GM12878 (cell line): ENCODE data around the gene DMWD. TPM values are rescaled to one million over a fixed set of nuclear protein-coding genes. Genes with fewer than 3 reads are reported as not detected.
A peak's percentile ranks its signal among the peaks of the same experiment; 100 is the strongest.

Experiments
- ATAC-seq: fragments of 200-7000 bp; cut with Tn5 transposase; 3 replicates; pipeline ENCODE4 v1.9.1; 2020; ENCODE audit warnings: mild to moderate bottlenecking, moderate library complexity
- BruUV-seq: library from RNA; stranded (reverse); fragments of 400-500 nt; replicated peaks from 2 replicates; lab custom pipeline; 2021; lab: Mats Ljungman, UMichigan
- CTCF ChIA-PET: fragments of 300-600 bp; sonication (Branson Sonifier 250); formaldehyde crosslinking; extraction: SDS; loops from one replicate; lab custom pipeline; 2021; ENCODE audit warnings: inconsistent platforms; lab: Yijun Ruan, JAX
- POLR2A ChIA-PET: fragments of 350-600 bp; formaldehyde crosslinking; extraction: SDS; loops from one replicate; lab custom pipeline; 2021; ENCODE audit warnings: inconsistent platforms; lab: Charles Lee
- RAD21 ChIA-PET: fragments of 300-600 bp; sonication (Branson Sonifier 250); formaldehyde crosslinking; loops from one replicate; lab custom pipeline; 2023; ENCODE audit warnings: antibody characterized with exemption; ENCODE audit not compliant: unreplicated experiment; lab: Charles Lee
- SMC1A ChIA-PET: fragments of 300-600 bp; sonication (Branson Sonifier 250); formaldehyde crosslinking; loops from one replicate; lab custom pipeline; 2023; ENCODE audit not compliant: unreplicated experiment, uncharacterized antibody; lab: Charles Lee
- DNase-seq: peaks from one replicate; pipeline ENCODE4 v3.0.0-alpha.2; 2011; ENCODE audit warnings: low read depth, low spot score
- FAIRE-seq: peaks from 3 replicates; lab custom pipeline; 2011; peaks lifted over from hg19 to GRCh38; lab: Jason Lieb, UNC
- H2AFZ ChIP-seq: 2 replicates; pipeline ENCODE4 v1.6.0; 2011; ENCODE audit warnings: low read depth, low read length, control low read depth; ENCODE audit not compliant: control insufficient read depth
- H3K27ac ChIP-seq: 2 replicates; pipeline ENCODE4 v1.5.1; 2011; ENCODE audit warnings: control low read depth; ENCODE audit not compliant: control insufficient read depth, insufficient read depth
- H3K27me3 ChIP-seq, 2 experiments: replicated peaks in 1 of 2; 2 replicates each; pipeline versions ENCODE4 v1.6.0 to v1.6.1; 2011; ENCODE audit warnings: low read length in 1 of 2; ENCODE audit not compliant: control insufficient read depth in 2 of 2, insufficient read depth in 2 of 2
- H3K36me3 ChIP-seq, 2 experiments: 2 replicates each; pipeline ENCODE4 v1.5.1; 2011; ENCODE audit warnings: low read length in 1 of 2; ENCODE audit not compliant: control insufficient read depth in 2 of 2, insufficient read depth in 2 of 2
- H3K4me1 ChIP-seq: 2 replicates; pipeline ENCODE4 v1.6.1; 2011; ENCODE audit warnings: mild to moderate bottlenecking, low read length, moderate library complexity, mixed read lengths; ENCODE audit not compliant: control insufficient read depth, insufficient read depth
- H3K4me2 ChIP-seq: 2 replicates; pipeline ENCODE4 v1.6.0; 2011; ENCODE audit warnings: control low read depth; ENCODE audit not compliant: control insufficient read depth, insufficient read depth
- H3K4me3 ChIP-seq: fragments of 200-600 bp; sonication (generic); 2 replicates; pipeline ENCODE4 v1.5.1; 2016
- H3K79me2 ChIP-seq: 2 replicates; pipeline ENCODE4 v1.6.0; 2011; ENCODE audit warnings: low read length; ENCODE audit not compliant: control insufficient read depth, insufficient read depth
- H3K9ac ChIP-seq: 2 replicates; pipeline ENCODE4 v1.8.0; 2011; ENCODE audit warnings: low read length, control low read depth, mixed read lengths; ENCODE audit not compliant: control insufficient read depth, insufficient read depth
- H3K9me3 ChIP-seq: replicated peaks from 3 replicates; pipeline ENCODE4 v1.5.1; 2011; ENCODE audit warnings: mild to moderate bottlenecking, low read length; ENCODE audit not compliant: control insufficient read depth, insufficient read depth
- H4K20me1 ChIP-seq: 2 replicates; pipeline ENCODE4 v1.6.0; 2011; ENCODE audit not compliant: control insufficient read depth, insufficient read depth
- JUNB ChIP-seq: IDR thresholded peaks from 2 replicates; pipeline ENCODE4 v1.6.1; 2016; ENCODE audit warnings: antibody characterized with exemption, mild to moderate bottlenecking
- POLR2A ChIP-seq: IDR thresholded peaks from 2 replicates; pipeline ENCODE4 v1.6.1; 2011; ENCODE audit warnings: low read depth, mild to moderate bottlenecking, low read length
- POLR2AphosphoS5 ChIP-seq: IDR thresholded peaks from 2 replicates; pipeline ENCODE4 v1.6.1; 2011; ENCODE audit warnings: mild to moderate bottlenecking, low read length, inconsistent platforms
- RCOR1 ChIP-seq: conservative IDR thresholded peaks from 2 replicates; pipeline ENCODE4 v1.6.1; 2012; ENCODE audit warnings: low read depth, low read length, improper control_type of control experiment
- SMAD1 ChIP-seq: fragments of 450-650 bp; IDR thresholded peaks from 2 replicates; pipeline ENCODE4 v1.6.1; 2018; ENCODE audit warnings: mild to moderate bottlenecking, low read depth; ENCODE audit not compliant: partially characterized antibody
- WGBS: methylation state at CpG from one replicate; pipeline ENCODE4 v1.1.6; 2016; ENCODE audit warnings: low lambda C conversion rate; ENCODE audit not compliant: insufficient replicate concordance, insufficient coverage; ENCODE audit errors: missing lambda C conversion rate; 5-methylcytosine and 5-hydroxymethylcytosine counted together
- in situ Hi-C: fragments of 300-500 bp; cut with MboI; formaldehyde crosslinking; loops from 9 replicates; pipeline ENCODE4 v1.14.3; 2018; ENCODE audit warnings: mixed read lengths
- intact Hi-C: fragments of 100-400 bp; cut with micrococcal nuclease; formaldehyde crosslinking; loops from one replicate; pipeline ENCODE4 v1.14.2; 2022; ENCODE audit not compliant: unreplicated experiment
- polyA plus RNA-seq, 11 experiments: library from polyadenylated mRNA; depleted of rRNA in 4 of 11; unstranded in 6 of 11; stranded (reverse) in 5 of 11; fragments of >200 nt; fragmentation: Nextera tagmentation in 4 of 11; fragmentation: Illumina TruSeq in 1 of 11; extraction: Ambion mirVana in 4 of 11; extraction: Trizol in 1 of 11; gene quantifications; 1 replicate in 1 of 11; 2 replicates in 10 of 11; pipeline versions ENCODE4 v1.2.1 to v1.2.3, GENCODE V29; 2011 to 2016; ENCODE audit warnings: inconsistent platforms in 2 of 11, missing spikeins in 2 of 11, low read depth in 1 of 11
- total RNA-seq, 4 experiments: library from RNA; depleted of rRNA in 3 of 4; stranded (reverse); fragments of >200 nt in 3 of 4; fragmentation: Illumina TruSeq in 1 of 4; extraction: Trizol in 1 of 4; gene quantifications; 2 replicates each; pipeline versions ENCODE4 v1.2.1 to v1.2.3, GENCODE V29; 2013 to 2021

DMWD gene
- total and polyA plus RNA-seq, 10 of the 15 experiments (the other 5 are each of a cell fraction or from before 2014, with no cell fraction given), result 3.5 to 56.0 (median 11.6) TPM

DNA sequence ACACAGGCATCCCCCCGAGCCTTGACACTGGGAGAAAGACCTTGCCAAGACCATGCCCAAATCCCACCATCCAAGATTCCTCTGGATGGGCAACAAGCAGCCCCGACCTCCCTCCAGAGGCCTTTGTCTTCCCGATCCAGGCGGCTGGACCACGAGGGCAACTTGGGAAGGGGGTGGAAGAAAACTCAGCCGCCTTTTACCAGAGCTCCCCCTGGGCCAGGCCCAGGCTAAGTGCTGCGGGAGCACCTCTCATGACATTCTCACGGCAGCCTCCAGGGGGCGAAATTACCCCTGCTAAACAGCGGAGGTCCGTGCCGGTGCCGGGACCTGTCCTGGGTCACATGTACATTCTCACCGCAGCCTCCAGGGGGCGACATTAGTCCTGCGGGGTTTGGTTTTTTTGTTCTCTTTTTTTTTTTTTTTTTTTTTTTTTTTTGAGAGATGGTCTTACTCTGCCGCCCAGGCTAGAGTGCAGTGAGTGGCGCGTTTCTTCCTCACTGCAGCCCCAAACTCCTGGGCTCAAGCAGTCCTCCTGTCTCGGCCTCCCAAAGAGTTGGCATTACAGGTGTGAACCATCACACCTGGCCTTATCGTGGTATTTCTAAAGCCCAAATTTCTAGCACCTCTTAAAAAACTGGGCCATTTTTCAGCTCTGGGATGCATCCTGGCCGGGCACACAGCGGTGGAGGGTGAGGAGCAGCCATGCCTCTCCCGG is 24.5 kb upstream of the DMWD start (continued):
- TF ChIP-seq RCOR1, result 0 out of 2 replicates have a peak, but pooled peaks have one; percentile 78
- peak; percentile 52 for TF ChIP-seq POLR2AphosphoS5
- no peak for TF ChIP-seq SMAD1

DNA sequence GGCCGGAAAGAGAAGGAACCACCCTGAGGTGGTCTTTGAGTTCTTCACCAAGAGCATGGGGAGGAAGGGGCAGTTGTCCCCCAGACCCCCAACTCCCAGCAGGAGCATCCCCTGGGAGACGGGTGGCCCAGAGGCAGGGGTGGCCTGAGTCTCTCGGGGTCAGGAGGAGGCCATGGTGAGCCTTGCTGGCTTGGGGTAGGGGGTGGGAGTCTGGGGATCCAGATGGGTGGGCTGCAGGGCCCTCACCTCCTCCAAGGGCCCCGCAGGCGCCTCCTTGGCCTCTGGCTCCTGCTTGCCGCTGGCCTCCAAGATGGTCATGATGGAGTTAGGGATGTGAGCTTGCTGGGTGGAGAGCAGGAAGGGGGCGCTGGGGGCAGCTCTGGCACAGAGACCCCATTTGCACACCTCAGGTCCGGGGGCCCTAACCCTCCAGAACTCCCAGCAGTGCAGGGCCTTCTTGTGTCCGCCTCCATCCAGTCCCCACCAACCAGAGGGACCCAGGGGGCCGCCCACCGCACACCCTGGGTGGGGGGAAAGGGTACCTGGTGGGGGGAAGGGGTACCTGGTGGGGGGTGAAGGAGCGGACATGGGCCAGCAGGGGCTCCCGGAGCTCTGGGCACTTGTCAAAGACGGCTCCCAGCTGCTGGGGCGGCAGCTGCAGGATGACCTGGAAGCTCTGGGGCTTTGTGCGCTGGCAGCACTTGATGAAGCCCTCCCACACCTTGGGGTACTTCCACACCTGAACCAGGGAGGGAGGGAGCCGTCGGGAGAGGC is 23.8 kb upstream of the DMWD start:
- Histone ChIP-seq H3K36me3 (peaks cover 1 to 4% of the 10 kb centered on the region in 2 experiments; a peak in 3 of 4 replicates), H3K4me3 (no peak overlapping the region), H3K27ac (no peak overlapping the region), H3K9me3 (no peaks in the 10 kb centered on the region), H3K4me1 (no peaks in the 10 kb centered on the region), H4K20me1 (no peaks in the 10 kb centered on the region), H3K9ac (no peak overlapping the region), H2AFZ (no peak overlapping the region), H3K4me2 (no peak overlapping the region), H3K27me3 (no peaks in the 10 kb centered on the region), H3K79me2 (no peaks in the 10 kb centered on the region)
- ChIA-PET POLR2A (interaction anchor here (0.6 to 1.9 kb wide), 4 partner anchors 18 to 65 kb away, joined by 3 to 8 read pairs (median 4); partner anchors contain the start of gene SYMPK), RAD21 (interaction anchor here (0.7 to 1.9 kb wide), 10 partner anchors 7 to 200 kb away, joined by 3 to 14 read pairs (median 6); partner anchors contain the start of genes CCDC61, FOXA3, IRF2BP1 and MYPOP), CTCF (interaction anchor here (0.5 to 2.4 kb wide), 39 partner anchors 9 to 525 kb away, joined by 3 to 28 read pairs (median 5); partner anchors contain the start of genes CCDC61, DMWD, FBXO46 and FOXA3), SMC1A (interaction anchor here (0.6 to 1.8 kb wide), 5 partner anchors 17 to 200 kb away, joined by 3 to 9 read pairs (median 5); partner anchors contain the start of gene SYMPK)
- 63% methylated on average over 11 of the region's 18 CpGs for WGBS
- intact Hi-C loops (loop anchor here (1.0 to 10.0 kb wide), 3 partner anchors 67 to 178 kb away; partner anchors contain the start of genes CCDC61 and MYPOP), in situ Hi-C loops (no loop called here)
- no peak for DNase-seq
- TF ChIP-seq POLR2A, result peak; percentile 12; the same call in 1 of the 2 replicates
- TF ChIP-seq JUNB, result no peak
- no TSS peak for BruUV-seq
- ATAC-seq, result no peak
- no peak for FAIRE-seq
